GM18511 (cell line): ENCODE data around the gene DCLRE1A.
"Not testable (repeated sequence)": the region's sequence is repeated elsewhere in the genome, so short reads cannot be mapped to it uniquely, and the experiment has no call there.

Experiments
- ATAC-seq: cut with Tn5 transposase; IDR thresholded peaks from one replicate; pipeline ENCODE4 v1.9.1; 2021; ENCODE audit warnings: mild to moderate bottlenecking, moderate library complexity; ENCODE audit not compliant: unreplicated experiment

Gene DCLRE1A

GRCh38 chr10:113858541-113858940 is 4.7 kb upstream of the DCLRE1A start:
- no peak for ATAC-seq

GRCh38 chr10:113857210-113857609 is 3.3 kb upstream of the DCLRE1A start:
- ATAC-seq = no peak

- ATAC-seq = no peak
Measured at GRCh38 chr10:113856563-113856962, 2.7 kb upstream of the DCLRE1A start.

GRCh38 chr10:113854761-113855588 is 1.1 kb upstream of the DCLRE1A start:
- ATAC-seq = peak; percentile 37

GRCh38 chr10:113853578-113854012 is 287 bp downstream of the DCLRE1A start:
- ATAC-seq = no peak

- no peak for ATAC-seq
Measured at GRCh38 chr10:113849946-113850345, 3.9 kb downstream of the DCLRE1A start.

GRCh38 chr10:113849140-113849803 is 4.6 kb downstream of the DCLRE1A start:
- no peak for ATAC-seq

- no peak for ATAC-seq
Measured at GRCh38 chr10:113846036-113846435, 7.8 kb downstream of the DCLRE1A start.

- ATAC-seq = no peak
Measured at GRCh38 chr10:113843972-113844485, 9.9 kb downstream of the DCLRE1A start.

- no peak for ATAC-seq
Measured at GRCh38 chr10:113842171-113842570, 11.7 kb downstream of the DCLRE1A start.

- not testable (repeated sequence) for ATAC-seq
Measured at GRCh38 chr10:113828567-113828966, 25.3 kb downstream of the DCLRE1A start.

- no peak for ATAC-seq
Measured at GRCh38 chr10:113825791-113826190, 28.1 kb downstream of the DCLRE1A start.

- ATAC-seq = no peak
Measured at GRCh38 chr10:113823389-113823788, 30.5 kb downstream of the DCLRE1A start.

GRCh38 chr10:113822174-113822573 is 31.7 kb downstream of the DCLRE1A start:
- ATAC-seq = no peak

GRCh38 chr10:113821306-113821705 is 32.6 kb downstream of the DCLRE1A start:
- ATAC-seq = not testable (repeated sequence)

GRCh38 chr10:113820507-113820906 is 33.4 kb downstream of the DCLRE1A start:
- no peak for ATAC-seq

GRCh38 chr10:113819989-113820388 is 33.9 kb downstream of the DCLRE1A start:
- ATAC-seq = no peak

GRCh38 chr10:113814700-113815099 is 39.2 kb downstream of the DCLRE1A start:
- ATAC-seq = not testable (repeated sequence)

- ATAC-seq = no peak
Measured at GRCh38 chr10:113808168-113808567, 45.7 kb downstream of the DCLRE1A start.

GRCh38 chr10:113806503-113806902 is 47.4 kb downstream of the DCLRE1A start:
- no peak for ATAC-seq

- no peak for ATAC-seq
Measured at GRCh38 chr10:113802997-113803396, 50.9 kb downstream of the DCLRE1A start.

- ATAC-seq = no peak
Measured at GRCh38 chr10:113801569-113801968, 52.3 kb downstream of the DCLRE1A start.
